Breast epithelium (tissue), 4 donors: ENCODE data around the gene YPEL2. TPM values are rescaled to one million over a fixed set of nuclear protein-coding genes. Genes with fewer than 3 reads are reported as not detected.

Experiments used
- DNase-seq, 2 donors: peaks; one replicate each; pipeline ENCODE4 v3.0.0-alpha.2; 2019; ENCODE audit warnings: low spot score in 2 of 2
- H3K27ac ChIP-seq, 2 donors: fragments of 200-600 bp; sonication (generic) in 1 of 2; one replicate each; pipeline ENCODE4 v1.5.1; 2016 to 2019; ENCODE audit warnings: mild to moderate bottlenecking in 1 of 2
- H3K27me3 ChIP-seq, 2 donors: fragments of 200-600 bp; sonication (generic) in 1 of 2; one replicate each; pipeline versions ENCODE4 v1.5.1 to v1.6.0; 2017 to 2019; ENCODE audit warnings: control low read depth in 1 of 2, mild to moderate bottlenecking in 1 of 2
- H3K36me3 ChIP-seq: fragments of 200-600 bp; one replicate; pipeline ENCODE4 v1.5.1; 2019
- H3K4me1 ChIP-seq, 2 donors: fragments of 200-600 bp; sonication (generic); one replicate each; pipeline ENCODE4 v1.5.1; 2016 to 2019; ENCODE audit warnings: control low read depth in 1 of 2
- H3K4me3 ChIP-seq, 3 donors: fragments of 200-600 bp; sonication (generic); 1 replicate in 2 of 3; 2 replicates in 1 of 3; pipeline ENCODE4 v1.5.1; 2016 to 2019; ENCODE audit warnings: mild to moderate bottlenecking in 3 of 3, moderate library complexity in 2 of 3
- H3K9me3 ChIP-seq, 2 donors: fragments of 200-600 bp; sonication (generic) in 1 of 2; one replicate each; pipeline ENCODE4 v1.5.1; 2016 to 2019; ENCODE audit warnings: control low read depth in 1 of 2
- CTCF ChIP-seq, 3 donors: fragments of 450-650 bp; IDR thresholded peaks; one replicate each; pipeline ENCODE4 v1.5.1; 2016 to 2017; ENCODE audit warnings: antibody characterized with exemption in 3 of 3, mild to moderate bottlenecking in 3 of 3, moderate library complexity in 3 of 3
- POLR2A ChIP-seq: fragments of 450-650 bp; IDR thresholded peaks from one replicate; pipeline ENCODE4 v1.6.1; 2016; ENCODE audit warnings: antibody characterized with exemption, mild to moderate bottlenecking, moderate library complexity
- POLR2AphosphoS5 ChIP-seq, 3 donors: sonication (generic); formaldehyde crosslinking; IDR thresholded peaks; one replicate each; pipeline ENCODE4 v1.6.1; 2017; ENCODE audit warnings: antibody characterized with exemption in 3 of 3
- intact Hi-C: fragments of 100-400 bp; cut with DNase I; formaldehyde crosslinking; loops from one replicate; pipeline ENCODE4 v1.15.1; 2023; ENCODE audit warnings: low total_unique reads
- total RNA-seq, 3 donors: library from RNA; depleted of rRNA; stranded (reverse); fragments of >200 nt; gene quantifications; one replicate each; pipeline ENCODE4 v1.1.0, GENCODE V29; 2016

The YPEL2 gene
- total RNA-seq, 3 donors from 2014 or later, result 26.5 to 64.8 (median 33.2) TPM

GRCh38 chr17:59337741-59338299 is 6.4 kb downstream of the YPEL2 start:
- intact Hi-C loops, result no loop called here

GRCh38 chr17:59338498-59338897 is 7.0 kb downstream of the YPEL2 start:
- H3K27ac ChIP-seq, result no peak overlapping the region
- TF ChIP-seq POLR2AphosphoS5 (IDR thresholded peaks at IDR 0.05) (no peak), CTCF (IDR thresholded peaks at IDR 0.05) (no peak), POLR2A (no peak)
- DNase-seq, result no peak
- no peaks in the 10 kb centered on the region for H3K36me3 ChIP-seq
- no peak overlapping the region for H3K4me3 ChIP-seq
- H3K9me3 ChIP-seq, result no peaks in the 10 kb centered on the region
- no peaks in the 10 kb centered on the region for H3K27me3 ChIP-seq
- peaks cover 0 to 3% of the 10 kb centered on the region in 2 donors for H3K4me1 ChIP-seq
- intact Hi-C loops, result no loop called here

More at GRCh38 chr17:59337741-59338299, 6.4 kb downstream of the YPEL2 start:
- no peak overlapping the region for H3K4me3 ChIP-seq
- peaks cover 0 to 9% of the 10 kb centered on the region in 2 donors for H3K4me1 ChIP-seq
- no peaks in the 10 kb centered on the region for H3K27me3 ChIP-seq
- no peaks in the 10 kb centered on the region for H3K9me3 ChIP-seq
- TF ChIP-seq POLR2AphosphoS5 (IDR thresholded peaks at IDR 0.05) (no peak), POLR2A (no peak), CTCF (IDR thresholded peaks at IDR 0.05) (no peak)
- no peak overlapping the region for H3K27ac ChIP-seq
- DNase-seq, result no peak
- H3K36me3 ChIP-seq, result no peaks in the 10 kb centered on the region

GRCh38 chr17:59341922-59342321 is 10.5 kb downstream of the YPEL2 start:
- H3K36me3 ChIP-seq, result no peaks in the 10 kb centered on the region
- no peak overlapping the region for H3K27ac ChIP-seq
- TF ChIP-seq CTCF (IDR thresholded peaks at IDR 0.05), result no peak
- no peak for TF ChIP-seq POLR2A
- TF ChIP-seq POLR2AphosphoS5 (IDR thresholded peaks at IDR 0.05), result no peak
- no peaks in the 10 kb centered on the region for H3K27me3 ChIP-seq
- intact Hi-C loops, result no loop called here
- no peaks in the 10 kb centered on the region for H3K9me3 ChIP-seq
- no peak overlapping the region for H3K4me3 ChIP-seq
- DNase-seq, result no peak
- no peaks in the 10 kb centered on the region for H3K4me1 ChIP-seq

GRCh38 chr17:59342681-59343131 is 11.3 kb downstream of the YPEL2 start:
- H3K27me3 ChIP-seq, result no peaks in the 10 kb centered on the region
- H3K36me3 ChIP-seq, result no peaks in the 10 kb centered on the region
- no peak overlapping the region for H3K4me3 ChIP-seq
- H3K4me1 ChIP-seq, result no peaks in the 10 kb centered on the region
- TF ChIP-seq CTCF (IDR thresholded peaks at IDR 0.05) (no peak), POLR2A (no peak), POLR2AphosphoS5 (IDR thresholded peaks at IDR 0.05) (no peak)
- no peak for DNase-seq
- H3K9me3 ChIP-seq, result no peaks in the 10 kb centered on the region
- H3K27ac ChIP-seq, result no peak overlapping the region
- intact Hi-C loops, result no loop called here

- no peaks in the 10 kb centered on the region for H3K36me3 ChIP-seq
- no peaks in the 10 kb centered on the region for H3K27me3 ChIP-seq
- intact Hi-C loops, result no loop called here
- DNase-seq, result no peak
- TF ChIP-seq CTCF (IDR thresholded peaks at IDR 0.05), result no peak
- TF ChIP-seq POLR2A, result no peak
- TF ChIP-seq POLR2AphosphoS5 (IDR thresholded peaks at IDR 0.05), result no peak
- no peak overlapping the region for H3K27ac ChIP-seq
- peaks cover 0 to under 1% of the 10 kb centered on the region in 2 donors for H3K4me1 ChIP-seq
- no peaks in the 10 kb centered on the region for H3K9me3 ChIP-seq
- no peak overlapping the region for H3K4me3 ChIP-seq
Measured at GRCh38 chr17:59345476-59345875, 14.0 kb downstream of the YPEL2 start.
